Activated CD8-positive, alpha-beta T cell treated with anti-CD3 and anti-CD28 coated beads for 36 hours (primary cell): ENCODE data around the gene BUB1B. TPM values are rescaled to one million over a fixed set of nuclear protein-coding genes. Genes with fewer than 3 reads are reported as not detected.
A peak's percentile ranks its signal among the peaks of the same experiment; 100 is the strongest.

Experiments used
- ATAC-seq: fragments of 200-7000 bp; cut with Tn5 transposase; one replicate; pipeline ENCODE4 v1.10.0; 2021; ENCODE audit warnings: mild to moderate bottlenecking, moderate library complexity
- CTCF ChIA-PET: fragments of 350-600 bp; sonication (Branson Sonifier 250); formaldehyde crosslinking; loops from one replicate; lab custom pipeline; 2021; ENCODE audit warnings: antibody characterized with exemption; lab: Charles Lee
- POLR2A ChIA-PET: fragments of 350-600 bp; sonication (Branson Sonifier 250); formaldehyde crosslinking; loops from one replicate; lab custom pipeline; 2021; ENCODE audit warnings: antibody characterized with exemption; lab: Charles Lee
- DNase-seq: peaks from one replicate; pipeline ENCODE4 v3.0.0-alpha.2; 2020
- H3K27ac Mint-ChIP-seq: one replicate; pipeline ENCODE4 v1.8.0; 2021; ENCODE audit warnings: mild to moderate bottlenecking, mixed read lengths
- H3K27me3 Mint-ChIP-seq: one replicate; pipeline ENCODE4 v1.8.0; 2021; ENCODE audit warnings: mixed read lengths
- H3K36me3 Mint-ChIP-seq: one replicate; pipeline ENCODE4 v1.8.0; 2021; ENCODE audit warnings: low read depth, mixed read lengths
- H3K4me1 Mint-ChIP-seq: one replicate; pipeline ENCODE4 v1.8.0; 2021; ENCODE audit warnings: low read depth, mixed read lengths
- H3K4me3 Mint-ChIP-seq: one replicate; pipeline ENCODE4 v1.8.0; 2021; ENCODE audit warnings: mild to moderate bottlenecking, moderate library complexity, mixed read lengths
- H3K9me3 Mint-ChIP-seq: one replicate; pipeline ENCODE4 v1.8.0; 2021; ENCODE audit warnings: mixed read lengths
- intact Hi-C: fragments of 100-400 bp; cut with micrococcal nuclease; formaldehyde crosslinking; loops from one replicate; pipeline ENCODE4 v1.10.0; 2022
- total RNA-seq, 2 experiments: library from RNA; stranded (reverse); gene quantifications; one replicate each; pipeline ENCODE4 v1.2.3, GENCODE V29; 2021
- TF ChIP-seq, protein P1 (sequence below): fragments of 200-600 bp; IDR thresholded peaks from one replicate; pipeline ENCODE4 v1.8.0; 2022; ENCODE audit warnings: antibody characterized with exemption, mild to moderate bottlenecking

BUB1B gene
- total RNA-seq, 2 experiments from 2014 or later: 79.6 to 82.5 TPM

DNA sequence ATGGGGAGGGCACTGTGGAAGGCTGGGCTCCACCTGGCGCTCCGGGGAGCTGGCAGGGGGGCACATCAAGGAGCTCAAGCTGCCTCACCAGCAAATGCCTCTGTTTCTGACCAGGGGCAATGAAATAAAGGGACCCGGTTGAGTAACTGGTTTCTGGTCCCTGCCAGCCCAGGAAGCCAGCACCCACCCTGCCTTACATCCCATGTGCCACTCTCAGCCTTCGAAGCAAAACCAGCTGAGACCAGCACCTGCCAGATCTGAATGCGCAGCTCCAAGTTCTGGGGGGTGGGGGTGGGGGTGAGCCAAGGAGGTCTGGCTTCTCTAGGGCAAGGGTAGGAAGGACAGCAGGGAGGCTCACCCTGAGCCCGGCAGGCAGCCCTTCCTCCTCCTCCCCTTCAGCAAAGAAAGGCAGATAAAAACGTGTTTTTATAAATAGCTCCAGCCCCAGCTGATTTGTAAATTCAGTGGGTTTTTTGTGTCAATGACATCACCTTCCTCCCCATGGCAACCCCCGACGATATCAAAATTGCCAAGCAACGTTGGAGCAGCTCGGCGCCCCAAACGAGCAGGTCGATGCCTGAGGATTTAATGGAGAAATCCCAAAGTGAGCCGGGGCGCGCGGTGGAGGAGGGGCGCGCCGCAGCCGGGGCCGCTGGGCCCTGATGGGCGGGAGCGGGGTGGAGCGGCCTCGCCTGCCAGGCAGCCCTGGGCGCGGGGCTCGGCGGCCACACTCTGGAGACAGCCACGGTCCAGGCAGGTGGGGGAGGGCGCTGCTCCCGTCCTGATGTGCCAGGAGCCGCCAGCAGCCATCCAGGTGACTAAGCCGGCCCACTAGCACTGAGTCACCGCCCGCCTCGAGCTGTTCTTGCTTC lies 77.9 kb downstream of the BUB1B start, which contains the start of gene PAK6:
PAK6 (plus strand) TSS at position 532 of the 872 bp plus-strand sequence. CDS start 25,723 bp downstream, outside the sequence.
- TF ChIP-seq, protein P1, sequence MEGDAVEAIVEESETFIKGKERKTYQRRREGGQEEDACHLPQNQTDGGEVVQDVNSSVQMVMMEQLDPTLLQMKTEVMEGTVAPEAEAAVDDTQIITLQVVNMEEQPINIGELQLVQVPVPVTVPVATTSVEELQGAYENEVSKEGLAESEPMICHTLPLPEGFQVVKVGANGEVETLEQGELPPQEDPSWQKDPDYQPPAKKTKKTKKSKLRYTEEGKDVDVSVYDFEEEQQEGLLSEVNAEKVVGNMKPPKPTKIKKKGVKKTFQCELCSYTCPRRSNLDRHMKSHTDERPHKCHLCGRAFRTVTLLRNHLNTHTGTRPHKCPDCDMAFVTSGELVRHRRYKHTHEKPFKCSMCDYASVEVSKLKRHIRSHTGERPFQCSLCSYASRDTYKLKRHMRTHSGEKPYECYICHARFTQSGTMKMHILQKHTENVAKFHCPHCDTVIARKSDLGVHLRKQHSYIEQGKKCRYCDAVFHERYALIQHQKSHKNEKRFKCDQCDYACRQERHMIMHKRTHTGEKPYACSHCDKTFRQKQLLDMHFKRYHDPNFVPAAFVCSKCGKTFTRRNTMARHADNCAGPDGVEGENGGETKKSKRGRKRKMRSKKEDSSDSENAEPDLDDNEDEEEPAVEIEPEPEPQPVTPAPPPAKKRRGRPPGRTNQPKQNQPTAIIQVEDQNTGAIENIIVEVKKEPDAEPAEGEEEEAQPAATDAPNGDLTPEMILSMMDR: no peak
- peak; percentile 65 for DNase-seq
- Mint-ChIP-seq H3K4me3 (no peak within 1 kb of the TSS), H3K27me3 (peaks cover 18% of the 10 kb centered on the region), H3K4me1 (peaks cover 7% of the 10 kb centered on the region), H3K36me3 (no peaks in the 10 kb centered on the region), H3K9me3 (no peaks in the 10 kb centered on the region), H3K27ac (no peak within 1 kb of the TSS)
- ChIA-PET CTCF (interaction anchor here (0.9 to 5.9 kb wide), 6 partner anchors 11 to 40 kb away, joined by 4 to 55 read pairs (median 11); no protein-coding TSS in a partner anchor), POLR2A (interaction anchor here (1.0 kb wide), 2 partner anchors 9 to 35 kb away, joined by 3 read pairs; no protein-coding TSS in a partner anchor)
- intact Hi-C loops: no loop called here
- ATAC-seq: peak; percentile 83

DNA sequence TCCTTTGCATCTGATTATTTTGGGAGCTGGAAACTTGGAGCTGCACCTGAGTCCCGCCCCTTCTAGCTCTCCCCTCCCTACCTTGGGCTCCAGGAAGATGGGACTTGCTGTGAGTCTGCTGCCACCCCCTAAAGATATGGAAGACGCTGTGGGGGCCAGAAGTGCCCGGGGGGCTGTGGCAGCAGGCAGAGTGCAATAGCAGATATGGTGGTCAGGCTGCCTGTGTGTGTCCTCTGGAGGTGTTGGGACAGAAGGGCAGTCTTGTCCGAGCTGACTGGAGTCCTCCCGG lies 78.5 kb downstream of the BUB1B start:
- POLR2A ChIA-PET: interaction anchor here (1.0 kb wide), 2 partner anchors 8 to 34 kb away, joined by 3 read pairs; no protein-coding TSS in a partner anchor
- no peak overlapping the region for H3K27ac Mint-ChIP-seq
- ATAC-seq: no peak

DNA sequence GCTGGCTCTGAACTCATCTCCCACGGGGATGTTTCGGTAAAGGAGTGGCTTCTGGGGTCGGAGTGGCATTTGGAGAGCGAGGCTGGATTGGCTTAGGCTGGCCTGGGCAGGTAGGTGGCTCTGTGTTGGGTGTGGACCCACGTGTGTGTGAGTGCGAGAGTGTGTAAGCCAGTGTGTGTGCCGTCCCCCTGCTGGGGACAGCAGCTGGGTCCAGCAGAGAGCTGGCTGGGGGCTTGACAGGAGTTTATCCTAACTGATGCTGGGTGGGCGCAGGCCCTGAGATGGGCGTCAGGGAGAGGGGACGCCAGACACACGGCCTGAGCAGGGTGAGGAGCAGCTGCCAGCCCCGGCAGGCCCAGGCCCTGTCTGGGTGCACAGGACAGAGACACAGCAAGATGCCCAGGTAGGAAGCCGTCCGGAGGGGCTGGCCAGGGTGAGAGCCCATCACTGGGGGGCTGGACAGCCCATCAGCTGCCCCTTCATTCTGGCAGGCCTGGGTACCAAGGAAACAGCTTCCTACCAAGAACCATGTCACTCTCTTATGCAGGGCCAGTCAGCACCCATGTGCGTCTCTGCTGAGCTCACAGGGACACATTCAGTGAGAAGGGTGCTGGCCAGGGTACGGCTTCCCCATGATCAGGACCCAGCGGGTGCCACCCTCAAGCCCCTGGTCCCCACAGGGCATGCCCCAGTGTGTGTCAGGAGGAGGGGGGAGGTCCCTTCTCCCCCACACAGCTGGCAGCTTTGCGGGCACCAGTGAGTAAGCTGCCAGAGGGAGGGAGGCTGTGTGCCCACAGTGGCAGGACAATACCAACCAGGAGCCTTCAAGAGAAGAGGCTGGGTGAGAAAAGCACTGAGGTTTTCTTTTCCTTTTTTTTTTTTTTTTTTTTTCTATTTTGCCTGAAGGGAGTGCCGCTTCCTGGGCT lies 79.1 kb downstream of the BUB1B start:
- intact Hi-C loops: no loop called here
- DNase-seq (no peak), ATAC-seq (no peak)
- Mint-ChIP-seq H3K36me3 (no peaks in the 10 kb centered on the region), H3K27ac (no peak overlapping the region), H3K4me3 (no peak overlapping the region), H3K4me1 (peaks cover 7% of the 10 kb centered on the region), H3K9me3 (no peaks in the 10 kb centered on the region), H3K27me3 (peaks cover 18% of the 10 kb centered on the region)
- ChIA-PET POLR2A (interaction anchor here (0.6 to 1.0 kb wide), 2 partner anchors 22 to 34 kb away, joined by 3 to 4 read pairs; no protein-coding TSS in a partner anchor), CTCF (interaction anchor here (2.9 to 5.9 kb wide), 3 partner anchors 22 to 39 kb away, joined by 17 to 55 read pairs (median 19); no protein-coding TSS in a partner anchor)
- TF ChIP-seq, protein P1: no peak

More for the DNA sequence above, 78.5 kb downstream of the BUB1B start:
- CTCF ChIA-PET: interaction anchor here (1.1 to 5.9 kb wide), 5 partner anchors 16 to 40 kb away, joined by 4 to 55 read pairs (median 17); no protein-coding TSS in a partner anchor
- H3K4me3 Mint-ChIP-seq: no peak overlapping the region
- no peaks in the 10 kb centered on the region for H3K36me3 Mint-ChIP-seq
- no peaks in the 10 kb centered on the region for H3K9me3 Mint-ChIP-seq
- TF ChIP-seq, protein P1: no peak
- peaks cover 18% of the 10 kb centered on the region for H3K27me3 Mint-ChIP-seq
- DNase-seq: no peak
- peaks cover 7% of the 10 kb centered on the region for H3K4me1 Mint-ChIP-seq
- intact Hi-C loops: no loop called here

DNA sequence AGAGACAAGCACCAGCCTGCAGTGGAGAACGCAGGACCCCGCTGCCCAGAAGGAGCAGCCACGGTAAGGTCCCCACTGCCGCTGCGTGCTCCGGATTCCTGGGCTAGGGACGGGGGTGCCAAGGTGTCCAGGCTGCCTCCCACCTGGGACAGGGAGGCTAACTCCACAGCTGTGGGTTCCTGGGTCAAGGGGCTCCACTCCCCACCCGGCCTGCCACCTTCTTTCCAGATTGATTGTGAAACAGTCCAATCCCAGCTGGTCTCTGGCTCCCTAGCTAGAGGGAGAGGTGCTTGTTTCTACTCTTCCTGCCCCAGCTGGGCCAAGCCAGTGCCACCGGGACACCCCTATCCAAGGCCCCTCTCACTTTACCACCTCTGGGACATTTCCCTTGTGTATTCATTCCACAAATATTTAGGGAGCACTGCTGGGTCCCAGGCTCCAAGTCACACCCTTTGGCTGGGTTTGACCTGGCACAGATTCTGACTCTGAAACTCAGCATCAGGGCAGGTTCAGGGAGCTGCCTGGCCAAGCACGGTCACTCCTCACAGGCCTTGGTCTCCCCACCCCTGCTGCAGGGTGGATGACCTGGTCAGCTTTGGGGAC lies 79.9 kb downstream of the BUB1B start:
- intact Hi-C loops: no loop called here
- no peak for ATAC-seq

More for the DNA sequence above, 79.9 kb downstream of the BUB1B start:
- Mint-ChIP-seq H3K27me3 (peaks cover 18% of the 10 kb centered on the region), H3K36me3 (no peaks in the 10 kb centered on the region), H3K9me3 (no peaks in the 10 kb centered on the region), H3K4me1 (peaks cover 7% of the 10 kb centered on the region), H3K27ac (no peak overlapping the region), H3K4me3 (no peak overlapping the region)
- CTCF ChIA-PET: interaction anchor here (0.8 to 5.9 kb wide), 4 partner anchors 18 to 38 kb away, joined by 3 to 55 read pairs (median 18); no protein-coding TSS in a partner anchor
- TF ChIP-seq, protein P1: no peak
- no peak for DNase-seq
- POLR2A ChIA-PET: no interaction called here
